ENCODE measurements around the gene PTPRG.

Gene PTPRG

DNA sequence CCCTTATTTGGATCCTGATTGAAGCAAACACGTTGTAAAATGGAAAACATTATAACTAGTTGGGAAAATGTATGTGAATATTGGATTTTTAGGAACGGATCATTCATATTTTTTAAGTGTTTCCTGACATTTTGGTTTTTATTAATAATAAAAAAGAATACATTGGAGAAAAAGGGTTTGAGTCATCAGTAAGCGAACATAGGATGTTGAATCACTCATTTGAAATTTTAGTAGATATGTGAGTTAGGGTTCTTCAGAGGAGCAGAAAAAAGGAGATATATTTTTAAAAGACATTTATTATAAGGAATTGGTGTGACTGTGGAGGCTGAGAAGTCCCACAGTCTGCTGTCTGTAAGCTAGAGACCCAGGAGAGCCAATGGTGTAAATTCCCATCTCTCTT lies 258.5 kb downstream of the PTPRG start:
- DNase-seq (ENCODE audit: low read depth in 1 of 2, low spot score in 1 of 2), result no peak

DNA sequence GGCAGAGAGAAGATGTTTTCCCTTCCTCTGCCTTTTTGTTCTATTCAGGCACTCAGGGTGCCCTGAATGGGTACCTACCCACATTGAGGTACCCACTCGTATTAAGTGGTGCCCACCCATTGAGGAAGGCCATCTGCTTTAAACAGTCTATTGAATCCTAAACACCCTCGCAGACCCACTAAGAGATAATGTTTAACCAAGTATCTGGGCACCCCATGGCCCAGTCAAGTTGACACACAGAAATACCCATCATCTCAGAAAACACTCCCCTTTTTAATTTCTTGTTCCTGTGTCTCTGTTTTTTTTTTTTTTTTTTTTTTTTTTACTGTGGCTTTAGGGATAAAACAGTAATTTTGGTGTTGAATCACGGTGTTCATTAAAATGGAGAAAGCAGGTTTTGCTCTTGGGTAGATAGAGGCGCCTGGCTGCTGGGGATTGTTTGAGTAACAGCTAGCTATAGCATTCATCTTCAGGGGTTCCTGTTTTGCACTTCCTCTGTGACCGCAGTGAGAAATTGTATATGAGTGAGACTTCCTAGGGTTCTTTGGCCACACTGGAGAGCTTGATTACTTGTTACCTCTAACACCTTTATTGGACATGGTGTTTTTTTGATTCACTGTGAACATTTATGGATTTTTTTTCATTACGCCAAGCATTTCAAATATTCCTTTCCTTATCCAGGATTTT lies 259.1 kb downstream of the PTPRG start:
- DNase-seq (ENCODE audit: low read depth in 1 of 2, low spot score in 1 of 2), result no peak

DNA sequence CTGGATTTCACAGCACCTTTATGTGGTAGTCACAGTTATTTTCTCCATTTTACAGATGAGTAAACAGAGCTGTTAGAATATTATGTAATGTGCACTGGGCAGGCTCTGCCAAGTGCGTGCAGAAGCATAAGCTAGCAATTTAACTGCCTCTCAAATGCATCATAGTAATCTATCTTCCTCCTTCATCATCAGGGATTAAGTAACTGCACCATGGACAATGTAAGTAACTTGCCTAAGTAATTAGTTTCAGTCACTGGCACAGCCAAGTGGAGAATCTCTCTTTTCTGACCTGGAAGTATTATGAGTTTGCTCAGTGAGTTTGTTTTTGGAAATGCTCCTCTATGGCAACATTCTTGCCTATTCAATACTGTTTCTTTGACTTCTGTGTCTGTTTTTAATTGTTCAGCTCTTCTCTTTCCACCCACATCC lies 260.5 kb downstream of the PTPRG start:
- no peak for DNase-seq (ENCODE audit: low read depth in 1 of 2, low spot score in 1 of 2)

DNA sequence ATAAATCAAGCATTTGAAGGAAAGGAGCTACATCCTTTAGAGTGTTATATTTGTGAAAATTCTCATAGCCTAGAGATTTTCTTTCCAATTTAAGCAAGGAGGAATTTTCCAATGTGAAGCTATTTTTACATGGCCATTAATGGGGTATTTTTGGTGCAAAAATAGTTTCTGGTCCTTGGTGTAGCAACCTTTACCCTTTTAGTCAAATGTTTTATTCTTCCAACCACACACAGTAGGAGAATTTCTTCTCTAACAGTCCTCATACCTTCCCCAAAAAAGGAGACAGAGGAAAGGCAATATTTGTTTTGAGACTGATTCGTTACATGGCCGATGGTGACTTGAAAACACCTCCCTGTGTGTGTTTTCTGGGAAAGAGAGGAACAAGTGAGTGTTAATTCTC lies 261.2 kb downstream of the PTPRG start:
- no peak for DNase-seq (ENCODE audit: low read depth in 1 of 2, low spot score in 1 of 2)

DNA sequence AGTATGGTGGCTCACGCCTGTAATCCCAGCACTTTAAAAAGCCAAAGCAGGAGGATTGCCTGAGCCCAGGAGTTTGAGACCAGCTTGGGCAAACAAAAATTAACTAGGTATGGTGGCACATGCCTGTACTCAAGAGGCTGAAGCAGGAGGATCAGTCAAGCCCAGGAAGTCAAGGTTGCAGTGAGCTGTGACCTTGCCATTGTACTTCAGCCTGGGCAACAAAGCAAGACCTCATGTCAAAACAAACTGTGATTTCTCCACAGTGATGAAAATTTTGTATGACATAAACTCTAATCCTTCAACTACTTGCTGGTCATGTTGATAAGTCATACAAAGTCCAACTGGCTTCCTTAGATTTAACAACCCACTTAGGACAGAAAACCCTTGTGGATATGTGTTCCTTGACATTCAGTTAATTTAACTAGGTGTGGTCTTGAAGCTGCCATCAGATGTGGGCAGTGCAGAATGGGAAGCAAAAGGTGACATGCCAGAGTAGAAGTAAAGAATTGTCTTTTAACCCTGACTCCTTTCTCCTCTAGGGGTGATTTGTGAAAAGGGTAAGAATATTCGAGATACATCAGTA lies 263.3 kb downstream of the PTPRG start:
- no peak for DNase-seq (ENCODE audit: low read depth in 1 of 2, low spot score in 1 of 2)

DNA sequence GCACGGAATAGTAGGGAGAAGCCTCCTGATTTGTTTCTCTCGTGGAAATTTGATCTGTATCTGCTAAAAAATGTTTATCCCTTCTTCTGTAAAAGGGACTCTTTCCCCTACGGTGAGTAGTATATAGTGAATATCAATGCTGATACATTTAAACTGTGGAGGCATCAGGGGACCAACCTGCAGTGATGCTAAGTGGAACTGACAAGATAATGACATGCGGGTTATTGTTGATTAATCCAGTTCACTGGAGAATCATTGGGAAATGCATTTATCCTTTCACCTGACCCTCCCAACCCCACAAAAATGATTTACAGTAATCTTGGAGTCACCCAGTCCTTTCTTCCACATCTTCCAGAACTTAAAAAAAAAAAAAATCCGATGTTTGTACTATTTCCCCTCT lies 264.8 kb downstream of the PTPRG start:
- no peak for DNase-seq (ENCODE audit: low read depth in 1 of 2, low spot score in 1 of 2)

GRCh38 chr3:61828184-61828874 lies 267.0 kb downstream of the PTPRG start:
- DNase-seq (ENCODE audit: low read depth in 1 of 2, low spot score in 1 of 2), result no peak

- no peak for DNase-seq (ENCODE audit: low read depth in 1 of 2, low spot score in 1 of 2)
Measured at GRCh38 chr3:61828880-61829721, 267.7 kb downstream of the PTPRG start.

GRCh38 chr3:61829722-61830350 lies 268.5 kb downstream of the PTPRG start:
- DNase-seq (ENCODE audit: low read depth in 1 of 2, low spot score in 1 of 2), result no peak

- DNase-seq (ENCODE audit: low read depth in 1 of 2, low spot score in 1 of 2), result no peak
Measured at GRCh38 chr3:61831973-61832372, 270.6 kb downstream of the PTPRG start.

DNA sequence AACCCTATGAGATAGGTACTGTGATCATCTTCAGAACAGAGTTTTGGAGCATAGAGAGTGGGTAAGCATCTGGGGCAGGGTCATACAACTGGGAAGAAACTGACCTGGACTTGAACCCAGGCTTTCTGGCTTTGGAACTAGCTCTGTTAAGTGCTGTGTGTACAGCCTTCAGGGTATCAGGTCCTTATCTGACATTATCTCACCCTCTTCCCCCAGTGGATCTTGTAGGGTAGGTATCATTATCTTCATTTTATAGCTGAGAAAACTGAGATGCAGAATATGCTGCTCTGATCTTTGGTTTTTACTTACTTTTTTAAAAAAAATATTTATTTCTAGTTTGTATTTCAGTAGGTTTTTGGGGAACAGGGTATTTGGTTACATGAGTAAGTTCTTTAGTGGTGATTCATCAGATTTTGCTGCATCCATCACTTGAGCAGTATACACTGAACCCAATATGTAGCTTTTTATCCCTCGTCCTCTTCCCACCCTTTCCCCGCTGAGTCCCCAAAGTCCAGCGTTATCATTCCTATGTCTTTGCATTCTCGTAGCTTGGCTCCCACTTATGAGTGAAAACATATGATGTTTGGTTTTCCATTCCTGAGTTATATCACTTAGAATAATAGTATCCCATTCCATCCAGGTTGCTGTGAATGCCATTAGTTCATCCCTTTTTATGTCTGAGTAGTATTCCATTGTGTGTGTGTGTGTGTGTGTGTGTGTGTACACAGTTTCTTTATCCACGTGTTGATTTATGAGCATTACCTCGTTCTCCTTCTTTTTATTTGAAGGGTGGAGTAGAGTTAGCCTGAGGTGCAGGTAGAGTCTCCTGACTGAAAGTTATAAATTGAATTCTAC lies 271.2 kb downstream of the PTPRG start:
- DNase-seq (ENCODE audit: low read depth in 1 of 2, low spot score in 1 of 2), result no peak

DNA sequence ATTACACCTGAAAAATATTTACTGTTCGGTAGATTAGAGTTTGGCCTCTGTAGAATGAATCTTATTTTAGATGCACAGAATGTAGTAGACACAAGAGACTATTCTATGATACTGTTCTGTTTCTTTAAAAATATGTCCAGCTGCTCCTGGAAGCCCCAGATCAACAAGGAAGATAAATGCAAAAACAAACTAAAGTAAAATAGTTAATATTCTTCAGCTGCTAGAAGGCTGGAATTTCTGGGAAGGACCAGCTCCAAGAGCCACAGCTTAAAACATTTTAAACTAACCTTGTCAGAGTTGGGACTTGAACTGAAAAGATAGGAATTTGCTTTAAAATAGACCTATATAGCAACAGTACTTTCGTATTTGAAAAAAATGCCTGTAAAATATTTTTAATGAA lies 277.9 kb downstream of the PTPRG start:
- no peak for DNase-seq (ENCODE audit: low read depth in 1 of 2, low spot score in 1 of 2)

GRCh38 chr3:61841111-61841845 lies 279.9 kb downstream of the PTPRG start:
- no peak for DNase-seq (ENCODE audit: low read depth in 1 of 2, low spot score in 1 of 2)

DNA sequence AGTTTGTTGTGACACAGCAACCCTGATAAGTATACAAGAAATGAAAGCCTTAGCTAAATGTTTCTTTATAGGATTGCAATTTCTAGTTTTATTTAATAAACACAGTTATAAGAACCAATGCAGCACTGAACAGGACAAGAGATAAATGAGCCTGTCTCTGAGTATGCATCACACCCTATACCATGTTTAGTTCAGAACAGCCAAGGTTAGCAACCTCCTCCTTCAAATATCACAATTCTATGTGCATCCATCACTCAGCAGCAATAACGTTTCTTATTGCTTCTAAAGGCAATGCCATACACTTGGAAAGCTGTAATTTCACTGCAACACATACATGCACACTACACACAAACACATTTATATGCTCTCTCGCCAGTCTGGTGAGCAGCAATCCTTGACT lies 280.6 kb downstream of the PTPRG start:
- no peak for DNase-seq (ENCODE audit: low read depth in 1 of 2, low spot score in 1 of 2)

DNA sequence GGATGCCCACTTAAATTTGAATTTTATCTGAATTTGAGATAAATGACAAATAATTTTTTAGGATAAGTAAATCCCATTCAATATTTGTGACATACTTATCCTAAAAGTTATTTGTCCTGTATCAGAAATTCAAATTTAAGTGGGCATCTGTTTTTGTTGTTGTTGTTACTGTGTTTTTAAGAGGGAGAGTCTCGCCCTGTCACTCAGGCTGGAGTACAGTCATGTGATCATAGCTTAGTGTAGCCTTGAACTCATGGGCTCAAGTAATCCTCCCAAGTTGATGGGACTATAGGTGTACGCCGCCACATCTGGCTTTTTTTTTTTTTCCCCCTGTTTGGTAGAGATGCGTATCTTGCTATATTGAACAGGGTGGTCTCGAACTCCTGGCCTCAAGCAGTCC lies 283.0 kb downstream of the PTPRG start:
- no peak for DNase-seq (ENCODE audit: low read depth in 1 of 2, low spot score in 1 of 2)

DNA sequence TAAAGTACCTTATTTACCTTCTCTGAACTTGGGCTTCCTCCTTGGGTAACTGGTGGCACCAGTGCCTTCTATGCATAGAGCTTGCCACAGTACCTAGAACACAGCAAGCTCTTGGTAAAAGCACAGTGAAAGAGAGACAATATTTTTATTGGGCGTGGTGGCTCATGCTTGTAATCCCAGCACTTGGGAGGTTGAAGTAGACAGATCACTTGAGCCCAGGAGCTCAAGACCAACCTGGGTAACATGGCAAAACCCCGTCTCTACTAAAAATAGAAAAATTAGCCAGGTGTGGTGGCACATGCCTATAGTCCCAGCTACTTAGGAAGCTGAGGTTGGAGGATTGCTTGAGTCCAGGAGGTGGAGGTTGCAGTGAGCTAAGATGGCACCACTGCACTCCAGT lies 285.1 kb downstream of the PTPRG start:
- no peak for DNase-seq (ENCODE audit: low read depth in 1 of 2, low spot score in 1 of 2)

GRCh38 chr3:61847784-61848462 lies 286.6 kb downstream of the PTPRG start:
- no peak for DNase-seq (ENCODE audit: low read depth in 1 of 2, low spot score in 1 of 2)

- DNase-seq (ENCODE audit: low read depth in 1 of 2, low spot score in 1 of 2), result no peak
Measured at GRCh38 chr3:61848885-61849284, 287.5 kb downstream of the PTPRG start.

GRCh38 chr3:61853912-61854311 lies 292.5 kb downstream of the PTPRG start:
- no peak for DNase-seq (ENCODE audit: low read depth in 1 of 2, low spot score in 1 of 2)
